ENCODE data around the gene FBXO2. TPM values are rescaled to one million over a fixed set of nuclear protein-coding genes. Genes with fewer than 3 reads are reported as not detected.
"Not testable (repeated sequence)": the region's sequence is repeated elsewhere in the genome, so short reads cannot be mapped to it uniquely, and the experiment has no call there.

FBXO2 gene
- total and polyA plus RNA-seq, 2 donors (not counting 1 experiment from before 2014, with no cell fraction given) = 0.87 to 2.6 TPM

DNA sequence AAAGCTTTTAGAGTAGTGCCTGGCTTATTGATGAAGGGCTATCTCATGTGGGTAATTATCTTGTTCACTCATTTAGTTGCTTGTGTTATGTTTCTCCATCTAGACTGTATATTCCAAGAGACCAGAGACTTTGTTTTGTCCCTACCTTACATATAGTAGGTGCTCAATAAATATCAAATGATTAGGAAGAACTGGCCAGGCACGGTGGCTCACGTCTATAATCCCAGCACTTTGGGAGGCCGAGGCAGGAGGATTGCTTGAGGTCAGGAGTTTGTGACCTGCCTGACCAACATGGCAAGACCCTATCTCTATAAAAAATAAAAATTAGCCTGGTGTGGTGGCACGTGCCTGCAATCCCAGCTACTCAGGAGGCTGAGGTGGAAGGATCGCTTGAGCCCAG lies 9.0 kb downstream of the FBXO2 start:
- H3K27ac ChIP-seq (ENCODE audit: insufficient read depth, low read length) = no peak overlapping the region
- H2AFZ ChIP-seq (ENCODE audit: low read length) = no peak overlapping the region
- no peak overlapping the region for H3K9ac ChIP-seq (ENCODE audit: insufficient read depth, low read length)
- H3K36me3 ChIP-seq (ENCODE audit: control insufficient read depth, insufficient read depth, low read length) = no peaks in the 10 kb centered on the region
- no peaks in the 10 kb centered on the region for H4K20me1 ChIP-seq (ENCODE audit: control insufficient read depth, extremely low read depth, insufficient read depth, low read length)
- no peak for DNase-seq (ENCODE audit: low read depth in 2 of 2)
- no peaks in the 10 kb centered on the region for H3K79me2 ChIP-seq (ENCODE audit: control insufficient read depth, insufficient read depth, low read length)
- H3K4me2 ChIP-seq (ENCODE audit: extremely low read depth, insufficient read depth, low read length) = no peak overlapping the region
- H3K4me3 ChIP-seq (replicated peaks in 1 of 4; ENCODE audit: control extremely low read depth in 1 of 4, insufficient read depth in 1 of 4, low read depth in 3 of 4, low read length in 4 of 4) = no peak overlapping the region
- H3K9me3 ChIP-seq (ENCODE audit: control insufficient read depth, insufficient read depth, low read depth, low read length) = no peaks in the 10 kb centered on the region
- no peak for TF ChIP-seq CTCF (conservative IDR thresholded peaks at IDR 0.05 in 1 of 2, IDR thresholded peaks at IDR 0.05 in 1 of 2; ENCODE audit: low read depth in 1 of 2, low read length in 2 of 2)
- no peak for TF ChIP-seq EZH2 (IDR thresholded peaks at IDR 0.05; ENCODE audit: low read length, missing control alignments)
- H3K27me3 ChIP-seq (ENCODE audit: control insufficient read depth, insufficient read depth, low read length) = peaks cover 7% of the 10 kb centered on the region
- H3K4me1 ChIP-seq (ENCODE audit: control insufficient read depth, extremely low read depth, insufficient read depth, low read length) = no peaks in the 10 kb centered on the region

DNA sequence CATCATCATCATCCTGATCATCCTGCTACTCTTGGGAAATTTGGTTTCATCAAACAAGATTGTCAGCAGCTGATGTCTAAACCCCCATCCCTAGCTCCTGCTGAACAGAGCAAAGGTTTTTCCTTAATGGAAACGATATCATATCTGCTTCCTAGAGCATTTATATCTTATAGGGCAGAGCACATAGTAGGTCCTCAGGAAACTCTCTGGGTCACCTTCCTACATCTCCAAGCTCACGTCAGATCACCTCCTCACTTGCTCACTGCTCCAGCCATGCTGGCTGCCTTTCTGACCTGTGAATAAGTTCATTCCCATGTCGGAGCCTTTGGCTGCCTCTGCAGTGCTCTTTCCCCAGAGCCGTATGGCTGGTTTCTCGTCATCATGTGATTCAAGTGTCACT lies 10.4 kb downstream of the FBXO2 start:
- no peak overlapping the region for H2AFZ ChIP-seq (ENCODE audit: low read length)
- H3K79me2 ChIP-seq (ENCODE audit: control insufficient read depth, insufficient read depth, low read length) = no peaks in the 10 kb centered on the region
- no peaks in the 10 kb centered on the region for H3K9me3 ChIP-seq (ENCODE audit: control insufficient read depth, insufficient read depth, low read depth, low read length)
- no peaks in the 10 kb centered on the region for H3K4me1 ChIP-seq (ENCODE audit: control insufficient read depth, extremely low read depth, insufficient read depth, low read length)
- peaks cover 5% of the 10 kb centered on the region for H3K27me3 ChIP-seq (ENCODE audit: control insufficient read depth, insufficient read depth, low read length)
- H3K9ac ChIP-seq (ENCODE audit: insufficient read depth, low read length) = no peak overlapping the region
- H3K4me2 ChIP-seq (ENCODE audit: extremely low read depth, insufficient read depth, low read length) = no peak overlapping the region
- H3K4me3 ChIP-seq (replicated peaks in 1 of 4; ENCODE audit: control extremely low read depth in 1 of 4, insufficient read depth in 1 of 4, low read depth in 3 of 4, low read length in 4 of 4) = no peak overlapping the region
- H4K20me1 ChIP-seq (ENCODE audit: control insufficient read depth, extremely low read depth, insufficient read depth, low read length) = no peaks in the 10 kb centered on the region
- no peak for TF ChIP-seq CTCF (conservative IDR thresholded peaks at IDR 0.05 in 1 of 2, IDR thresholded peaks at IDR 0.05 in 1 of 2; ENCODE audit: low read depth in 1 of 2, low read length in 2 of 2)
- no peak for TF ChIP-seq EZH2 (IDR thresholded peaks at IDR 0.05; ENCODE audit: low read length, missing control alignments)
- no peak overlapping the region for H3K27ac ChIP-seq (ENCODE audit: insufficient read depth, low read length)
- no peak for DNase-seq (ENCODE audit: low read depth in 2 of 2)
- no peaks in the 10 kb centered on the region for H3K36me3 ChIP-seq (ENCODE audit: control insufficient read depth, insufficient read depth, low read length)

- not testable (repeated sequence) for H4K20me1 ChIP-seq (ENCODE audit: control insufficient read depth, extremely low read depth, insufficient read depth, low read length); H3K79me2 ChIP-seq (ENCODE audit: control insufficient read depth, insufficient read depth, low read length); H3K36me3 ChIP-seq (ENCODE audit: control insufficient read depth, insufficient read depth, low read length); H3K4me2 ChIP-seq (ENCODE audit: extremely low read depth, insufficient read depth, low read length); H2AFZ ChIP-seq (ENCODE audit: low read length); H3K9ac ChIP-seq (ENCODE audit: insufficient read depth, low read length); H3K4me1 ChIP-seq (ENCODE audit: control insufficient read depth, extremely low read depth, insufficient read depth, low read length); H3K9me3 ChIP-seq (ENCODE audit: control insufficient read depth, insufficient read depth, low read depth, low read length); H3K27ac ChIP-seq (ENCODE audit: insufficient read depth, low read length); H3K4me3 ChIP-seq (replicated peaks in 1 of 4; ENCODE audit: control extremely low read depth in 1 of 4, insufficient read depth in 1 of 4, low read depth in 3 of 4, low read length in 4 of 4); H3K27me3 ChIP-seq (ENCODE audit: control insufficient read depth, insufficient read depth, low read length)
- TF ChIP-seq CTCF (conservative IDR thresholded peaks at IDR 0.05 in 1 of 2, IDR thresholded peaks at IDR 0.05 in 1 of 2; ENCODE audit: low read depth in 1 of 2, low read length in 2 of 2) = peak; percentile 98 to 99
- peak; percentile 20 to 67 for DNase-seq (ENCODE audit: low read depth in 2 of 2)
Measured at GRCh38 chr1:11642418-11643017, 11.7 kb downstream of the FBXO2 start.

All from fibroblast of lung (primary cell).